Body of pancreas (tissue), 4 donors: ENCODE data around the gene TMEM247.

Source experiments
- CTCF ChIP-seq, 7 experiments: fragments of 450-650 bp in 4 of 7; fragments of 200-600 bp in 3 of 7; sonication (generic) in 3 of 7; IDR thresholded peaks; one replicate each; pipeline ENCODE4 v1.5.1; 2016 to 2019; ENCODE audit warnings: antibody characterized with exemption in 7 of 7
- POLR2A ChIP-seq, 3 donors: fragments of 450-650 bp; IDR thresholded peaks; one replicate each; pipeline ENCODE4 v1.6.1; 2016; ENCODE audit warnings: antibody characterized with exemption in 3 of 3, mild to moderate bottlenecking in 2 of 3

DNA sequence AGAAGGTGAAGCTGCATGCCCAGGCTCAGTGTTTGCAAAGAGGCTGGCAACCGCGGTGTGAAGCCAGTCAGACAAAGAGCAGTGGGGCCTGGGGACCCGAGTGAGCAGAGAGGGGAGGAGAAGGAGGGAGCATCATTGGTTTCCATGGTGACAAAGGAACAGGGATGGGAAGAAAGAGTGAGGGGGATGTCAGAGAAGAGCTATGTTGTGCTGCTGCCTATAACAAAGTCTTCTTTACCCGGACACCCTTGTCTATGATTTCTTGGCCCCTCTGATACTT is 14.5 kb downstream of the TMEM247 start:
- TF ChIP-seq CTCF (IDR thresholded peaks at IDR 0.05) (no peak), POLR2A (IDR thresholded peaks at IDR 0.05) (no peak)
